Mucosa of descending colon (tissue), 3 donors: Measurements from ENCODE around the gene PEX16. TPM values are rescaled to one million over a fixed set of nuclear protein-coding genes. Genes with fewer than 3 reads are reported as not detected.

Source experiments
- ATAC-seq: fragments of 200-7000 bp; cut with Tn5 transposase; one replicate; pipeline ENCODE4 v1.9.1; 2020; ENCODE audit warnings: mild to moderate bottlenecking, moderate library complexity
- DNase-seq, 3 donors: peaks; one replicate each; pipeline ENCODE4 v3.0.0-alpha.2; 2020
- H3K36me3 ChIP-seq: fragments of 200-600 bp; one replicate; pipeline ENCODE4 v1.8.0; 2021; ENCODE audit warnings: low read depth, mild to moderate bottlenecking
- H3K4me1 ChIP-seq: fragments of 200-600 bp; one replicate; pipeline ENCODE4 v1.8.0; 2021; ENCODE audit warnings: low read depth, mild to moderate bottlenecking
- H3K4me3 ChIP-seq: fragments of 200-600 bp; one replicate; pipeline ENCODE4 v1.8.0; 2021; ENCODE audit warnings: mild to moderate bottlenecking
- H3K9me3 ChIP-seq: fragments of 200-600 bp; one replicate; pipeline ENCODE4 v1.8.0; 2021; ENCODE audit warnings: mild to moderate bottlenecking
- intact Hi-C, 2 donors: fragments of 100-400 bp; cut with DNase I in 1 of 2; cut with micrococcal nuclease in 1 of 2; formaldehyde crosslinking; loops; one replicate each; pipeline versions ENCODE4 v1.11.0 to v1.11.1; 2022; cut with DNase I, micrococcal nuclease
- total RNA-seq, 3 donors: library from RNA; stranded (reverse); fragmentation: NEBNext Ultra II Directional in 2 of 3; extraction: Animal tissue kit (Norgen Biotek cat#: 25700) in 2 of 3; gene quantifications; one replicate each; pipeline versions ENCODE4 v1.2.1 to v1.2.4, GENCODE V29; 2021 to 2023
- TF ChIP-seq, protein P1 (sequence below): fragments of 200-600 bp; IDR thresholded peaks from one replicate; pipeline ENCODE4 v1.8.0; 2022; ENCODE audit warnings: antibody characterized with exemption, mild to moderate bottlenecking
- donor health status: DM: no; HTN: no; CAD: no; lungs with moderate emphysema.
- donor health status: DM: no; HTN: no; CAD: no.
- donor health status: DM: no; HTN: yes; CAD: no.

Gene PEX16
- total RNA-seq, 3 donors from 2014 or later = 34.9 to 49.1 (median 39.7) TPM

DNA sequence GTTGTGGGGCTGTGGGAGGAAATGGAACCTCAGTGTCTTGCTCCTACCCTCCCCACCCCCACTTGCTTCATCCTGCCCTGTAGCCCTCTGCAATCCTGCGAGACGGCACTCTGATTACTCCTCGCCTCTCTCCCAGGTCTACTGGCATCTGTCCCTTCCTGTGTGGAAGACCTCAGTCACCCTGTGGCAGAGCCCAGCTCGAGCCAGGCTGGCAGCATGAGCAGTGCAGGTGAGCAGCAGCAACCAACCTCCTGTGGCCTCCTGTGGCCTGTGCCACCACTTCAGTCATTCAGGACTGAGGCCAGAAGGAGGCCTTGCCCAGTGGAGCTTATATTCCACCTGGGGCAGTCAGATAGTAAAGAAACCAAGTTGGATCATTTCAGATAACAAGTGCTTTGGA is 47.0 kb downstream of the PEX16 start:
- DNase-seq (no peak), ATAC-seq (no peak)
- Histone ChIP-seq H3K4me1 (no peaks in the 10 kb centered on the region), H3K4me3 (no peak overlapping the region), H3K9me3 (no peaks in the 10 kb centered on the region), H3K36me3 (peaks cover 19% of the 10 kb centered on the region)
- TF ChIP-seq, protein P1, sequence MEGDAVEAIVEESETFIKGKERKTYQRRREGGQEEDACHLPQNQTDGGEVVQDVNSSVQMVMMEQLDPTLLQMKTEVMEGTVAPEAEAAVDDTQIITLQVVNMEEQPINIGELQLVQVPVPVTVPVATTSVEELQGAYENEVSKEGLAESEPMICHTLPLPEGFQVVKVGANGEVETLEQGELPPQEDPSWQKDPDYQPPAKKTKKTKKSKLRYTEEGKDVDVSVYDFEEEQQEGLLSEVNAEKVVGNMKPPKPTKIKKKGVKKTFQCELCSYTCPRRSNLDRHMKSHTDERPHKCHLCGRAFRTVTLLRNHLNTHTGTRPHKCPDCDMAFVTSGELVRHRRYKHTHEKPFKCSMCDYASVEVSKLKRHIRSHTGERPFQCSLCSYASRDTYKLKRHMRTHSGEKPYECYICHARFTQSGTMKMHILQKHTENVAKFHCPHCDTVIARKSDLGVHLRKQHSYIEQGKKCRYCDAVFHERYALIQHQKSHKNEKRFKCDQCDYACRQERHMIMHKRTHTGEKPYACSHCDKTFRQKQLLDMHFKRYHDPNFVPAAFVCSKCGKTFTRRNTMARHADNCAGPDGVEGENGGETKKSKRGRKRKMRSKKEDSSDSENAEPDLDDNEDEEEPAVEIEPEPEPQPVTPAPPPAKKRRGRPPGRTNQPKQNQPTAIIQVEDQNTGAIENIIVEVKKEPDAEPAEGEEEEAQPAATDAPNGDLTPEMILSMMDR = no peak
- intact Hi-C loops = no loop called here

DNA sequence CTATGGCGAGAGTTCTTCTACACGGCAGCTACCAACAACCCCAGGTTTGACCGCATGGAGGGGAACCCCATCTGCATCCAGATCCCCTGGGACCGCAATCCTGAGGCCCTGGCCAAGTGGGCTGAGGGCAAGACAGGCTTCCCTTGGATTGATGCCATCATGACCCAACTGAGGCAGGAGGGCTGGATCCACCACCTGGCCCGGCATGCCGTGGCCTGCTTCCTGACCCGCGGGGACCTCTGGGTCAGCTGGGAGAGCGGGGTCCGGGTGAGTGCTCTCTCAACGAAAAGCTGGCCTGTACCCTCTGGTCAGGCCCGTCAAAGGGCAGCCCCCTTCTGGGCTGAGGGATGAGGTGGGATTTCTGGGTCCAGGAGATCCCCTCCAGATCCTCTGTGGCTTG is 48.1 kb downstream of the PEX16 start:
- H3K36me3 ChIP-seq = peaks cover 19% of the 10 kb centered on the region
- no peak overlapping the region for H3K4me3 ChIP-seq
- no peak for ATAC-seq
- TF ChIP-seq, protein P1 = no peak
- no peaks in the 10 kb centered on the region for H3K9me3 ChIP-seq
- H3K4me1 ChIP-seq = no peaks in the 10 kb centered on the region
- no peak for DNase-seq
- intact Hi-C loops = no loop called here

DNA sequence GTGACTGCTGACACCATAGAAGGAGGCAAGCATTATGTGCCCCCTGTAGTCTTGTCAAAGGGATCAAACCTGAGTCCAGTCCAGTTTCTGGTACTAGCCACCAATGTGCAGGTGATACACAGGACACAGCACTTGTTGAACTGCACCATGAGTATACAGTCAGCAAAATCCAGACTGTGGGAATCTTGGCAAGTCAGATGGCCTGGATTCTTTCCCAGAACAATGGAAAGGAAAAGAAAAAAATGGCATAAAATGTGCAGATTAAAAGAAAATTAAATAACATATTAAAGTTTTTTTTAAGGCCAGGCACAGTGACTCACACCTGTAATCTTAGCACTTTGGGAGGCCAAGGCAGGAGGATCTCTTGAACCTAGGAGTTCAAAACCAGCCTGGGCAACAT is 53.6 kb downstream of the PEX16 start:
- Histone ChIP-seq H3K9me3 (no peaks in the 10 kb centered on the region), H3K4me1 (peaks cover 12% of the 10 kb centered on the region), H3K36me3 (peaks cover 13% of the 10 kb centered on the region), H3K4me3 (no peak overlapping the region)
- no peak for ATAC-seq
- DNase-seq = no peak
- TF ChIP-seq, protein P1 = no peak
- intact Hi-C loops = no loop called here

DNA sequence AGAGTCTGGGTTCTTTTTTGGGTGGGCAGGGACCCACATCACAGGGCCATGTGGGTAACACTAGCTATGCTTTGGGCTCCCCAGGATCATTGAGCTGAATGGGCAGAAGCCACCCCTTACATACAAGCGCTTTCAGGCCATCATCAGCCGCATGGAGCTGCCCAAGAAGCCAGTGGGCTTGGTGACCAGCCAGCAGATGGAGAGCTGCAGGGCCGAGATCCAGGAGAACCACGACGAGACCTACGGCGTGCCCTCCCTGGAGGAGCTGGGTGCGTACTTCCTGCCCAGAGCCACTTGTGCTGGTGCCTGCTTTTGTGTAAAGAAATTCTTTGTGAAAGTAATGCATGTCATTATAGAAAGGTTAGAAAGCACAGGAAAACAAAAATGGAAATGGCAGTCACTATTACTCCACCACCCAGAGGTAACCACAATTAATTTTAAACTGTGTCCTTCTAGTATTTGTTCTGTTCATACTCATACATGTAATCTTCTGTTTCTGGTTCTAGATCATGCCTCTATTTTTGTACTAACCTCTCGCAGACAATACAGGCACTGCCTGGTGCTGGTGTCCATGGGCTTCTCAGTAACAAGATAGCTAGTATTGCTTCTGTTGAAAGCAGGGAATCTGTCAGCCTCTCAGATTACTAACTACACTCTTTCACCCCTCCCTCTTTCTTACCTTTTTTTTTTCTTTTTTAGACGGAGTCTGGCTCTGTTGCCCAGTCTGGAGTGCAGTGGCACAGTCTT is 56.7 kb downstream of the PEX16 start:
- DNase-seq = no peak
- intact Hi-C loops = no loop called here
- TF ChIP-seq, protein P1 = no peak
- peaks cover 11% of the 10 kb centered on the region for H3K36me3 ChIP-seq
- ATAC-seq = no peak
- no peaks in the 10 kb centered on the region for H3K9me3 ChIP-seq
- H3K4me1 ChIP-seq = peaks cover 28% of the 10 kb centered on the region
- no peak overlapping the region for H3K4me3 ChIP-seq

DNA sequence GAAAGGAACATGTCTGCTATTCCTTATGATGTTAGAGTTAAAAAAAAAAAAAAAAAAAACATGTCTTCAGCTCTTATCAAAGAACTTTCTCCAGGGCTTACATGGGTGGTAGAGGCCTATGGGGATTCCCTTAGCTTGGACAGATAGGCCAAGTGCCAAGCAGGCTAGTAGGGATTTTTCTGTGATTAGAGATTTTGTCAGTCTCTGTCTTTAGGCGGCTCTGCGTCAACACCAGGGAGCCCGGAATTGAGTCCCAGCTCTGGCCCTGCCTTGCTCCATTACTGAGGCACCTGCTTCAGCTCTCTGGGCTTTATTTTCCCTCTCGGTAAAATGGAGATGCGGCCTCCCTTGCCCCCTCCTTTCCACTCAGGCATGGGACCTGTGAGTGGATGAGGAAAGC is 57.3 kb downstream of the PEX16 start:
- Histone ChIP-seq H3K9me3 (no peaks in the 10 kb centered on the region), H3K4me1 (peaks cover 28% of the 10 kb centered on the region), H3K4me3 (no peak overlapping the region), H3K36me3 (peaks cover 11% of the 10 kb centered on the region)
- no peak for DNase-seq
- intact Hi-C loops = no loop called here
- TF ChIP-seq, protein P1 = no peak
- ATAC-seq = no peak

Other genes starting within 250 kb of the PEX16 start
- gene SLC35C1, start 112.7 kb downstream of the PEX16 start, total RNA-seq = 10 to 100 TPM; 26.6 to 47.8 (median 35.6) TPM
- 10 to 100 TPM; 26.0 to 52.0 (median 28.8) TPM for gene CRY2, start 70.4 kb downstream of the PEX16 start, total RNA-seq
- gene MAPK8IP1, start 32.2 kb downstream of the PEX16 start, total RNA-seq = 10 to 100 TPM in 1 of 3 donors, 1 to 10 TPM in 2; 1.6 to 12.3 (median 2.5) TPM
- gene FREY1, start 10.6 kb downstream of the PEX16 start, total RNA-seq = 1 to 10 TPM in 2 of 3 donors, under 1 TPM in 1; 0.81 to 2.2 (median 1.5) TPM
- gene LARGE2, start 4.8 kb upstream of the PEX16 start, total RNA-seq = 1 to 10 TPM; 1.9 to 2.9 (median 2.3) TPM
- 10 to 100 TPM; 20.3 to 78.1 (median 23.3) TPM for gene PHF21A, start 203.6 kb upstream of the PEX16 start, total RNA-seq